ENCODE results near the gene CYP21A2.
"Not testable (repeated sequence)": the region's sequence is repeated elsewhere in the genome, so short reads cannot be mapped to it uniquely, and the experiment has no call there.

- TF ChIP-seq, protein P1, sequence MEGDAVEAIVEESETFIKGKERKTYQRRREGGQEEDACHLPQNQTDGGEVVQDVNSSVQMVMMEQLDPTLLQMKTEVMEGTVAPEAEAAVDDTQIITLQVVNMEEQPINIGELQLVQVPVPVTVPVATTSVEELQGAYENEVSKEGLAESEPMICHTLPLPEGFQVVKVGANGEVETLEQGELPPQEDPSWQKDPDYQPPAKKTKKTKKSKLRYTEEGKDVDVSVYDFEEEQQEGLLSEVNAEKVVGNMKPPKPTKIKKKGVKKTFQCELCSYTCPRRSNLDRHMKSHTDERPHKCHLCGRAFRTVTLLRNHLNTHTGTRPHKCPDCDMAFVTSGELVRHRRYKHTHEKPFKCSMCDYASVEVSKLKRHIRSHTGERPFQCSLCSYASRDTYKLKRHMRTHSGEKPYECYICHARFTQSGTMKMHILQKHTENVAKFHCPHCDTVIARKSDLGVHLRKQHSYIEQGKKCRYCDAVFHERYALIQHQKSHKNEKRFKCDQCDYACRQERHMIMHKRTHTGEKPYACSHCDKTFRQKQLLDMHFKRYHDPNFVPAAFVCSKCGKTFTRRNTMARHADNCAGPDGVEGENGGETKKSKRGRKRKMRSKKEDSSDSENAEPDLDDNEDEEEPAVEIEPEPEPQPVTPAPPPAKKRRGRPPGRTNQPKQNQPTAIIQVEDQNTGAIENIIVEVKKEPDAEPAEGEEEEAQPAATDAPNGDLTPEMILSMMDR (IDR thresholded peaks at IDR 0.05; ENCODE audit: poor library complexity), result not testable (repeated sequence)
- not testable (repeated sequence) for TF ChIP-seq EZH2 (IDR thresholded peaks at IDR 0.05; ENCODE audit: borderline replicate concordance)
These were observed 35.5 kb upstream of the CYP21A2 start for GRCh38 chr6:32002546-32003268.

Data from hepatocyte (in vitro differentiated cells).